ENCODE results near the gene NRG2. TPM values are rescaled to one million over a fixed set of nuclear protein-coding genes. Genes with fewer than 3 reads are reported as not detected.

Gene NRG2
- polyA plus RNA-seq, 3 donors: 0.01 TPM; not detected in 2

- Histone ChIP-seq H3K4me2 (replicated peaks; ENCODE audit: extremely low read depth, low read length, poor library complexity, severe bottlenecking) (no peak overlapping the region), H3K4me1 (ENCODE audit: control insufficient read depth in 1 of 2, insufficient read depth in 2 of 2, low read length in 2 of 2) (no peaks in the 10 kb centered on the region), H3K27ac (ENCODE audit: low read depth in 1 of 2, low read length in 2 of 2) (no peak overlapping the region), H3K9ac (ENCODE audit: insufficient read depth, low read length, poor library complexity, severe bottlenecking) (no peak overlapping the region), H4K20me1 (ENCODE audit: insufficient read depth, low read length) (no peaks in the 10 kb centered on the region), H3K9me3 (replicated peaks in 1 of 2; ENCODE audit: control insufficient read depth in 1 of 2, insufficient read depth in 1 of 2, low read length in 2 of 2) (no peaks in the 10 kb centered on the region), H2AFZ (ENCODE audit: insufficient read depth, low read depth, low read length, poor library complexity, severe bottlenecking) (no peak overlapping the region), H3K27me3 (ENCODE audit: control insufficient read depth in 2 of 2, insufficient read depth in 2 of 2, low read length in 2 of 2) (peaks cover 28 to 58% of the 10 kb centered on the region in 2 donors), H3K4me3 (replicated peaks in 1 of 3; ENCODE audit: low read depth in 2 of 3, low read length in 3 of 3) (no peak overlapping the region), H3K36me3 (replicated peaks in 1 of 2; ENCODE audit: control insufficient read depth in 1 of 2, insufficient read depth in 2 of 2, low read length in 2 of 2) (no peaks in the 10 kb centered on the region), H3K79me2 (ENCODE audit: insufficient read depth, low read length) (no peaks in the 10 kb centered on the region)
- intact Hi-C loops (cut with micrococcal nuclease): no loop called here
- no peak overlapping the region for H3K27ac Mint-ChIP-seq
- DNase-seq: no peak
- WGBS (ENCODE audit: insufficient coverage): no CpG with 5 or more reads among the region's 1 CpG
- no peak for TF ChIP-seq CTCF (IDR thresholded peaks at IDR 0.05)
- H3K27me3 Mint-ChIP-seq (ENCODE audit: low read depth in 3 of 3): peaks cover 12 to 16% (median 12%) of the 10 kb centered on the region in 3 donors
- H3K4me3 Mint-ChIP-seq: no peak overlapping the region
- no peaks in the 10 kb centered on the region for H3K4me1 Mint-ChIP-seq
- H3K36me3 Mint-ChIP-seq: no peaks in the 10 kb centered on the region
- peaks cover 0 to 4% (median 0%) of the 10 kb centered on the region in 7 donors for H3K9me3 Mint-ChIP-seq
These were observed 11.1 kb upstream of the NRG2 start for GRCh38 chr5:140054086-140054689.

DNA sequence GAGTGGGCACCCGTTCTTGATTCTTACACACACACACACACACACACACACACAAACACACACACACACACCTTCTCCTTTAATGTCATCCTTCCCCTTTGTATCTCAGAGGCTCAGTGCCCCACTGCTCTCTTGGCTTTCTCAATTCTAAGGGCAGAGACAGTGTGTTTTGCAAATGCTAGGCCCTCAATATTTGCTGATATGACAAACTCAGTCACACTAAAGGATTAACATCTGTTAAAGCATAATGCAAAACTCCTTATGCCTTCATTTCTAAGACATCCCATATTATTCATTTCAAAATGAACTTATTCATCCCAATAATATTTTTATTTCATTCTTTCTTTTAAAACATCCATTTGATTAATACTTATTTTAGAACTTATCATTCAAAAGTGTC lies 8.9 kb upstream of the NRG2 start:
- TF ChIP-seq CTCF (IDR thresholded peaks at IDR 0.05): no peak
- no peak overlapping the region for H3K4me3 ChIP-seq (replicated peaks in 1 of 3; ENCODE audit: low read depth in 2 of 3, low read length in 3 of 3)
- H3K27me3 ChIP-seq (ENCODE audit: control insufficient read depth in 2 of 2, insufficient read depth in 2 of 2, low read length in 2 of 2): peaks cover 16 to 49% of the 10 kb centered on the region in 2 donors
- H3K27ac ChIP-seq (ENCODE audit: low read depth in 1 of 2, low read length in 2 of 2): no peak overlapping the region
- H3K9ac ChIP-seq (ENCODE audit: insufficient read depth, low read length, poor library complexity, severe bottlenecking): no peak overlapping the region
- H4K20me1 ChIP-seq (ENCODE audit: insufficient read depth, low read length): no peaks in the 10 kb centered on the region
- H3K9me3 ChIP-seq (replicated peaks in 1 of 2; ENCODE audit: control insufficient read depth in 1 of 2, insufficient read depth in 1 of 2, low read length in 2 of 2): no peaks in the 10 kb centered on the region
- H3K36me3 ChIP-seq (replicated peaks in 1 of 2; ENCODE audit: control insufficient read depth in 1 of 2, insufficient read depth in 2 of 2, low read length in 2 of 2): no peaks in the 10 kb centered on the region
- DNase-seq: no peak
- H3K27me3 Mint-ChIP-seq (ENCODE audit: low read depth in 3 of 3): peaks cover 16 to 26% (median 21%) of the 10 kb centered on the region in 3 donors
- H3K36me3 Mint-ChIP-seq: no peaks in the 10 kb centered on the region
- H3K4me2 ChIP-seq (replicated peaks; ENCODE audit: extremely low read depth, low read length, poor library complexity, severe bottlenecking): no peak overlapping the region
- intact Hi-C loops (cut with micrococcal nuclease): no loop called here
- H3K4me1 ChIP-seq (ENCODE audit: control insufficient read depth in 1 of 2, insufficient read depth in 2 of 2, low read length in 2 of 2): no peaks in the 10 kb centered on the region
- H3K4me3 Mint-ChIP-seq: no peak overlapping the region
- no peaks in the 10 kb centered on the region for H3K4me1 Mint-ChIP-seq
- no CpG with 5 or more reads among the region's 1 CpG for WGBS (ENCODE audit: insufficient coverage)
- no peak overlapping the region for H3K27ac Mint-ChIP-seq
- H3K79me2 ChIP-seq (ENCODE audit: insufficient read depth, low read length): no peaks in the 10 kb centered on the region
- no peak overlapping the region for H2AFZ ChIP-seq (ENCODE audit: insufficient read depth, low read depth, low read length, poor library complexity, severe bottlenecking)
- H3K9me3 Mint-ChIP-seq: peaks cover 0 to 4% (median 0%) of the 10 kb centered on the region in 7 donors
